NCI-H2029 (cell line): ENCODE measurements around the gene MYO1G.
"Not testable (repeated sequence)": the region's sequence is repeated elsewhere in the genome, so short reads cannot be mapped to it uniquely, and the experiment has no call there.

Source experiments
- DNase-seq: peaks from one replicate; lab custom pipeline; 2025; lab: John Stamatoyannopoulos, UW

The MYO1G gene

GRCh38 chr7:44999245-45000092 lies 20.7 kb upstream of the MYO1G start:
- DNase-seq = peak; percentile 99

DNA sequence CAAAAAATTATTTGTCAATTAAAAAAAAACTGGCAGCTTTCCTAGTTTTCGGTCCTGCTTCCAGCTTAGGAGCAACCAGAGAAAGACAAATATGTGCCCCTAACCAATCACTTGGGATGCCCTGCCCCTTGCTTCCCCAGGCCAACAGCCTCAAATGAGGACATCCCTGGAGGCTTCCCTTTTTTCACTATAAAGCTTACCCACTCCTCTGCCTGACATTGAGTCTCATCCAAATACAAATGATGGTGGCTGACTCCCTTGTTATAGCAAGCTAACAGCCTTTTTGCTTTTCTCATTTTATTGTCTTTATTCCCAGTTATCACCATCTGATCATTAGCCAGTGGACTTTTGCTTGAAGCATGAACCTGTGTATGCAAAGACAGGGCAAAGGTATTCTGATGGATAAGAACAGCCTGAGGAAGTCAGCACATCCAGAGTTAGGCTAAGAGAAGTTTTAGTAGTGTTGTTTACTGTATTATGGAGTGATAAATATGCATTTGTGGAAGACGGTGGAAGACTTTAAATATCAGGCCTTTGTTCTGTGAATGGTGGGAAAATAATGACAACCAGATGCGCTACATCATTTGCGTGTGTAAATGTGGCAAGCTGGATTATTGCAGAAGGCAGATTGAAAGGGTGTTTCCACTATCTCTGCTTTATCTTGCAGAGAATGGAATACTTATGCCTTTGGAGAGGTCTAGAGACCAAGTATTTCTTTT lies 19.5 kb upstream of the MYO1G start:
- no peak for DNase-seq

DNA sequence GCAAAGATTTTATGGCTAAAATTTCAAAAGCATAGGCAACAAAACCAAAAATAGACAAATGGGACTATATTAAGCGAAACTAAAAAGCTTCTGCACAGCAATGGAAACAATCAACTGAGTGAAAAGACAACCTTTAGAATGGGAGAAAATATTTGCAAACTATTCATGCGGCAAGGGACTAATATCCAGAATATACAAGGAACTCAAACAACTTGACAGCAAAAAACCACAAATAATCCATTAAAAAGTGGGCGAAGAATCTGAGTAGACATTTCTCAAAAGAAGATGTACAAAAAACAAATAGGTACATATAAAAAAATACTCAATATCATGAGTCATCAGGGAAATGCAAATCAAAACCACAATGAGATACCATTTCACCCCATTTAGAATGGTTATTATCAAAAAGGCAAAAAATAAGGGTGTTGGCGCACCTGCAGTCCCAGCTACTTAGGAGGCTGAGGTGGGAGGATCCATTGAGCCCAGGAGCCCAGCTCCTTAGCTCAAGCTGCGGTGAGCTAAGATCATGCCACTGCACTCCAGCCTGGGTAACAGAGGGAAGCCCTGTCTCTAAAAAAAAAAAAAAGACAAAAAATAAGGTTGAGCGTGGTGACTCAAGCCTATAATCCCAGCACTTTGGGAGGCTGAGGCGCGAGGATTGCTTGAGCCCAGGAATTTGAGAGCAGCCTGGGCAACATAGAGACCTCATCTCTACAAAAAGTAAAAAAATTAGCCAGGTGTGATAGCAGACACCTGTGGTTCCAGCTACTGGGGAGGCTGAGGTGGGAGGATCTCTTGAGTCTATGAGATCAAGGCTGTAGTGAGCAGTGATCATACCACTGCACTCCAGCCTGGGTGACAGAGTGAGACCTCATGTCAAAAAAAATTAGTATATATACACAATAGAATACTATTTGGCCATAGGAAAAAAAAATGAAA lies 17.0 kb upstream of the MYO1G start:
- peak; percentile 53 for DNase-seq

GRCh38 chr7:44994877-44995554 lies 16.2 kb upstream of the MYO1G start:
- no peak for DNase-seq

- not testable (repeated sequence) for DNase-seq
Measured at GRCh38 chr7:44992004-44992795, 13.4 kb upstream of the MYO1G start.

DNA sequence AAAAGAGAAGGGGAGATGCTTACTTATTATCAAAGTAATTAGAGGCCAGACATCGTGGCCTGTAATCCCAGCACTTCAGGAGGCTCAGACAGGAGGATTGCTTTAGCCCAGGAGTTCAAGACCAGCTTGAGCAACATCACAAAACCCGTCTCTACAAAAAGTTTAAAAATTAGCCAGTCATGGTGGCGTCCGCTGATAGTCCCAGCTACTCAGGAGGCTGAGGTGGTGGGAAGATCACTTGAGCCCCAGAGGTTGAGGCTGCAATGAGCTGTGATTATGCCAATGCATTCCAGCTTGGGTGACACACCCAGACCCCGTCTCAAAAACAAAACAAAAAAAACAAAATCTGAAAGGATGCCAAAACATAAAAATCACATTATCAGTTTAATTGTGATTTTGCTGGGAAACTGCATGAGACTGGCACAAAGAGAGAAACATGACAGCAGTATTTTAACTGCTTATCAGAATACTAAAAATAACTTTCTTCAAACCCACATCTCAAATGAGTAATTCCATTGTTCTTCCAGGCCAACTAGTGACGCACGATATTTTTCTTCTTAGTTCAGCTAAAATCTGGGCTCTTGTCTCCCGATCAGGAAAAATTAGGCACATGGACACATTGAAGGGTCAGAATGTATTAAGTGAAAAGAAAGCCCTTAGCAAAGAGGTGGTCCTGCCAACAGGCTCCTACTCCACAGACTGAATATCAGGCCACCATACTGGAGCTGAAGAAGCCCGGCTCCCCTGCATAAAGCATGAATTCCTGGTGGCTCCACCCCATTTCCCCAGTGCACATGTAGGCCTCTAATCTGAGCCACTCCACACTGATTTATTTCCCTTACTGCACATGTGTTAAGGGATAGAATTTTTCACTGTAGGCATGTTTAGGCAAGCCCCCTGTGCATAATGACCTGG lies 11.6 kb upstream of the MYO1G start:
- no peak for DNase-seq

DNA sequence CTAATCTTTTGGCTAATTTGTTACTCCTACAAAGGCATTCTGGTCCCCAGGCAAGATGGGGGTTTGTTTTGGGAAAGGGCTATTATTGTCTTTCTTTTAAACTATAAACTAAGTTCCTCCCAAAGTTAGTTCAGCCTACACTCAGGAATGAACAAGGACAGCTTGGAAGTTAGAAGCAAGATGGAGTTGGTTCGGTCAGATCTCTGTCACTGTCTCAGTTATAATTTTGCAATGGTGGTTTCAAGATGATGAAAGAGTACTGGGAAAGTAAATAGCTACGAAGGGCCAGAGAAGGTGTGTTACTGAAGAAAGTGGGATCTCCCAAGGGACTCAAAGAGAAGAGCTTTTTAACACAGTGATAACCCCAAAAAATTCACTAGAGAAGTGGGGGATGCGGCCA lies 10.3 kb upstream of the MYO1G start:
- DNase-seq = no peak

DNA sequence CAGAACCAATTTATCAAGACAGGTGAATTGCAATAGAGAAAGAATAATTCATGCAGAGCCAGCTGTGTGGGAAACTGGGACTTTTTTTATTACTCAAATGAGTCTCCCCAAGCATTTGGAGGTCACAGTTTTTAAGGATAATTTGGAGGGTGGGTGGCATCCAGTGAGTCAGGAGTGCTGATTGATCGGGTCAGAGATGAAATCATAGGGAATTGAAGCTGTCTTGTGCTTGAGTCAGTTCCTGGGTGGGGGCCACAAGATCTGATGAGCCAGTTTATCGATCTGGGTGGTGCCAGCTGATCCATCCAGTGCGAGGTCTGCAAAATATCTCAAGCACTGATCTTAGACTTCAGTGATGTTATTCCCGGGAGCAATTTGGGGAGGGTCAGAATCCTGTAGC lies 9.9 kb upstream of the MYO1G start:
- no peak for DNase-seq

- no peak for DNase-seq
Measured at GRCh38 chr7:44987996-44988395, 9.2 kb upstream of the MYO1G start.

- DNase-seq = no peak
Measured at GRCh38 chr7:44987457-44987856, 8.6 kb upstream of the MYO1G start.

- DNase-seq = peak; percentile 93
Measured at GRCh38 chr7:44986218-44987053, 7.6 kb upstream of the MYO1G start.

GRCh38 chr7:44985900-44986217 lies 7.0 kb upstream of the MYO1G start:
- no peak for DNase-seq

GRCh38 chr7:44985033-44985695 lies 6.3 kb upstream of the MYO1G start:
- DNase-seq = no peak

DNA sequence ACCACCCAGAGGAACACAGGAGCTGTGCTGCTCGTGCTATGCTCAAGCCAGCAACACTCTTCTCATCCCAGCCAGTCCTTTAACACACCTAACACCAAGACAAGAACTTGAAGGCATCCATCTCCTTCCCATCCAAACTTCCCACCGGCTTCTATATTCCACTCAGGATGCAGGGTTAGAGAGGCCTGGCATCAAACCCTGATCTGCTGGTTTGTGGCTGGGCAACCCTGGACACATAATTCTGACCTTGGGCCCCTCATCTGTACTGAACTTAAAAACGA lies 5.6 kb upstream of the MYO1G start:
- no peak for DNase-seq

- no peak for DNase-seq
Measured at GRCh38 chr7:44983742-44984477, 5.1 kb upstream of the MYO1G start.

GRCh38 chr7:44982970-44983369 lies 4.2 kb upstream of the MYO1G start:
- DNase-seq = no peak

- no peak for DNase-seq
Measured at GRCh38 chr7:44982535-44982923, 3.7 kb upstream of the MYO1G start.
